Epithelial cell of proximal tubule (primary cell): ENCODE measurements around the gene RAD9A. TPM values are rescaled to one million over a fixed set of nuclear protein-coding genes. Genes with fewer than 3 reads are reported as not detected.

ENCODE experiments used
- DNase-seq: peaks from one replicate; pipeline ENCODE4 v3.0.0-alpha.2; 2011; ENCODE audit warnings: low read depth
- H3K4me3 ChIP-seq: 2 replicates; pipeline ENCODE4 v1.5.1; 2011; ENCODE audit warnings: low read depth, mild to moderate bottlenecking, low read length
- CTCF ChIP-seq: conservative IDR thresholded peaks from 2 replicates; pipeline ENCODE4 v1.5.1; 2012; ENCODE audit warnings: low read depth, mild to moderate bottlenecking, low read length
- total RNA-seq: library from RNA; depleted of rRNA; stranded (reverse); fragments of >200 nt; gene quantifications from 2 replicates; pipeline ENCODE4 v1.2.3, GENCODE V29; 2015

Gene RAD9A
- total RNA-seq, 1 donor from 2014 or later, result 20.9 TPM

GRCh38 chr11:67432655-67433349, 41.0 kb downstream of the RAD9A start:
- H3K4me3 ChIP-seq, result no peak overlapping the region
- no peak for TF ChIP-seq CTCF
- no peak for DNase-seq

- H3K4me3 ChIP-seq, result no peak overlapping the region
- no peak for DNase-seq
- TF ChIP-seq CTCF, result no peak
Observed at GRCh38 chr11:67433536-67434394, 42.0 kb downstream of the RAD9A start.

- TF ChIP-seq CTCF, result no peak
- H3K4me3 ChIP-seq, result no peak overlapping the region
- no peak for DNase-seq
Observed at GRCh38 chr11:67434395-67434881, 42.7 kb downstream of the RAD9A start.

- no peak overlapping the region for H3K4me3 ChIP-seq
- no peak for TF ChIP-seq CTCF
- DNase-seq, result no peak
Observed at GRCh38 chr11:67435031-67435726, 43.4 kb downstream of the RAD9A start.

GRCh38 chr11:67435727-67436458, 44.1 kb downstream of the RAD9A start:
- no peak overlapping the region for H3K4me3 ChIP-seq
- no peak for DNase-seq
- TF ChIP-seq CTCF, result no peak

- TF ChIP-seq CTCF, result no peak
- DNase-seq, result no peak
Observed at GRCh38 chr11:67436459-67437081, 44.8 kb downstream of the RAD9A start.

More at GRCh38 chr11:67436459-67437081, 44.8 kb downstream of the RAD9A start:
- no peak overlapping the region for H3K4me3 ChIP-seq
